GM12878 (cell line): ENCODE results near the gene TP73. TPM values are rescaled to one million over a fixed set of nuclear protein-coding genes. Genes with fewer than 3 reads are reported as not detected.

Source experiments
- ATAC-seq: fragments of 200-7000 bp; cut with Tn5 transposase; 3 replicates; pipeline ENCODE4 v1.9.1; 2020; ENCODE audit warnings: mild to moderate bottlenecking, moderate library complexity
- BruUV-seq: library from RNA; stranded (reverse); fragments of 400-500 nt; replicated peaks from 2 replicates; lab custom pipeline; 2021; lab: Mats Ljungman, UMichigan
- CTCF ChIA-PET: fragments of 300-600 bp; sonication (Branson Sonifier 250); formaldehyde crosslinking; extraction: SDS; loops from one replicate; lab custom pipeline; 2021; ENCODE audit warnings: inconsistent platforms; lab: Yijun Ruan, JAX
- POLR2A ChIA-PET: fragments of 350-600 bp; formaldehyde crosslinking; extraction: SDS; loops from one replicate; lab custom pipeline; 2021; ENCODE audit warnings: inconsistent platforms; lab: Charles Lee
- RAD21 ChIA-PET: fragments of 300-600 bp; sonication (Branson Sonifier 250); formaldehyde crosslinking; loops from one replicate; lab custom pipeline; 2023; ENCODE audit warnings: antibody characterized with exemption; ENCODE audit not compliant: unreplicated experiment; lab: Charles Lee
- SMC1A ChIA-PET: fragments of 300-600 bp; sonication (Branson Sonifier 250); formaldehyde crosslinking; loops from one replicate; lab custom pipeline; 2023; ENCODE audit not compliant: unreplicated experiment, uncharacterized antibody; lab: Charles Lee
- DNase-seq: peaks from one replicate; pipeline ENCODE4 v3.0.0-alpha.2; 2011; ENCODE audit warnings: low read depth, low spot score
- FAIRE-seq: peaks from 3 replicates; lab custom pipeline; 2011; peaks lifted over from hg19 to GRCh38; lab: Jason Lieb, UNC
- H2AFZ ChIP-seq: 2 replicates; pipeline ENCODE4 v1.6.0; 2011; ENCODE audit warnings: low read depth, low read length, control low read depth; ENCODE audit not compliant: control insufficient read depth
- H3K27ac ChIP-seq: 2 replicates; pipeline ENCODE4 v1.5.1; 2011; ENCODE audit warnings: control low read depth; ENCODE audit not compliant: control insufficient read depth, insufficient read depth
- H3K27me3 ChIP-seq, 2 experiments: replicated peaks in 1 of 2; 2 replicates each; pipeline versions ENCODE4 v1.6.0 to v1.6.1; 2011; ENCODE audit warnings: low read length in 1 of 2; ENCODE audit not compliant: control insufficient read depth in 2 of 2, insufficient read depth in 2 of 2
- H3K36me3 ChIP-seq, 2 experiments: 2 replicates each; pipeline ENCODE4 v1.5.1; 2011; ENCODE audit warnings: low read length in 1 of 2; ENCODE audit not compliant: control insufficient read depth in 2 of 2, insufficient read depth in 2 of 2
- H3K4me1 ChIP-seq: 2 replicates; pipeline ENCODE4 v1.6.1; 2011; ENCODE audit warnings: mild to moderate bottlenecking, low read length, moderate library complexity, mixed read lengths; ENCODE audit not compliant: control insufficient read depth, insufficient read depth
- H3K4me2 ChIP-seq: 2 replicates; pipeline ENCODE4 v1.6.0; 2011; ENCODE audit warnings: control low read depth; ENCODE audit not compliant: control insufficient read depth, insufficient read depth
- H3K4me3 ChIP-seq: fragments of 200-600 bp; sonication (generic); 2 replicates; pipeline ENCODE4 v1.5.1; 2016
- H3K79me2 ChIP-seq: 2 replicates; pipeline ENCODE4 v1.6.0; 2011; ENCODE audit warnings: low read length; ENCODE audit not compliant: control insufficient read depth, insufficient read depth
- H3K9ac ChIP-seq: 2 replicates; pipeline ENCODE4 v1.8.0; 2011; ENCODE audit warnings: low read length, control low read depth, mixed read lengths; ENCODE audit not compliant: control insufficient read depth, insufficient read depth
- H3K9me3 ChIP-seq: replicated peaks from 3 replicates; pipeline ENCODE4 v1.5.1; 2011; ENCODE audit warnings: mild to moderate bottlenecking, low read length; ENCODE audit not compliant: control insufficient read depth, insufficient read depth
- H4K20me1 ChIP-seq: 2 replicates; pipeline ENCODE4 v1.6.0; 2011; ENCODE audit not compliant: control insufficient read depth, insufficient read depth
- BHLHE40 ChIP-seq, 2 experiments: fragments of 450-650 bp in 1 of 2; IDR thresholded peaks; 2 replicates each; pipeline ENCODE4 v1.6.1; 2011 to 2017; ENCODE audit warnings: low read depth in 2 of 2, borderline replicate concordance in 1 of 2, improper control_type of control experiment in 1 of 2, low read length in 1 of 2, mild to moderate bottlenecking in 1 of 2
- CHD1 ChIP-seq: IDR thresholded peaks from 2 replicates; pipeline ENCODE4 v1.6.1; 2012; ENCODE audit warnings: low read depth, low read length, improper control_type of control experiment
- HCFC1 ChIP-seq: fragments of 150-350 bp; IDR thresholded peaks from 2 replicates; pipeline ENCODE4 v1.6.1; 2014; ENCODE audit warnings: low read length
- HDAC2 ChIP-seq: fragments of 200-600 bp; sonication (generic); IDR thresholded peaks from 2 replicates; pipeline ENCODE4 v1.6.1; 2017
- RAD21 ChIP-seq: IDR thresholded peaks from 2 replicates; pipeline ENCODE4 v1.6.1; 2011; ENCODE audit warnings: mild to moderate bottlenecking, low read depth, low read length, moderate library complexity; ENCODE audit not compliant: insufficient read depth
- RUNX3 ChIP-seq: IDR thresholded peaks from 2 replicates; pipeline ENCODE4 v1.6.1; 2012; ENCODE audit warnings: low read length, inconsistent platforms
- SMC3 ChIP-seq: IDR thresholded peaks from 2 replicates; pipeline ENCODE4 v1.6.1; 2011; ENCODE audit warnings: low read length, improper control_type of control experiment, borderline replicate concordance
- SREBF2 ChIP-seq: IDR thresholded peaks from 2 replicates; pipeline ENCODE4 v1.6.1; 2012; ENCODE audit warnings: mild to moderate bottlenecking, low read length
- TARDBP ChIP-seq: IDR thresholded peaks from 2 replicates; pipeline ENCODE4 v1.6.1; 2016; ENCODE audit warnings: borderline replicate concordance
- TCF12 ChIP-seq: IDR thresholded peaks from 2 replicates; pipeline ENCODE4 v1.6.1; 2011; ENCODE audit warnings: low read depth, mild to moderate bottlenecking, low read length
- TCF3 ChIP-seq: IDR thresholded peaks from 2 replicates; pipeline ENCODE4 v1.6.1; 2012; ENCODE audit warnings: low read depth, mild to moderate bottlenecking, low read length, borderline replicate concordance; ENCODE audit not compliant: insufficient read depth
- YY1 ChIP-seq: IDR thresholded peaks from 2 replicates; pipeline ENCODE4 v1.6.1; 2011; ENCODE audit warnings: low read depth, mild to moderate bottlenecking, low read length
- WGBS: methylation state at CpG from one replicate; pipeline ENCODE4 v1.1.6; 2016; ENCODE audit warnings: low lambda C conversion rate; ENCODE audit not compliant: insufficient replicate concordance, insufficient coverage; ENCODE audit errors: missing lambda C conversion rate; 5-methylcytosine and 5-hydroxymethylcytosine counted together
- in situ Hi-C: fragments of 300-500 bp; cut with MboI; formaldehyde crosslinking; loops from 9 replicates; pipeline ENCODE4 v1.14.3; 2018; ENCODE audit warnings: mixed read lengths
- intact Hi-C: fragments of 100-400 bp; cut with micrococcal nuclease; formaldehyde crosslinking; loops from one replicate; pipeline ENCODE4 v1.14.2; 2022; ENCODE audit not compliant: unreplicated experiment
- polyA plus RNA-seq, 11 experiments: library from polyadenylated mRNA; depleted of rRNA in 4 of 11; unstranded in 6 of 11; stranded (reverse) in 5 of 11; fragments of >200 nt; fragmentation: Nextera tagmentation in 4 of 11; fragmentation: Illumina TruSeq in 1 of 11; extraction: Ambion mirVana in 4 of 11; extraction: Trizol in 1 of 11; gene quantifications; 1 replicate in 1 of 11; 2 replicates in 10 of 11; pipeline versions ENCODE4 v1.2.1 to v1.2.3, GENCODE V29; 2011 to 2016; ENCODE audit warnings: inconsistent platforms in 2 of 11, missing spikeins in 2 of 11, low read depth in 1 of 11
- total RNA-seq, 4 experiments: library from RNA; depleted of rRNA in 3 of 4; stranded (reverse); fragments of >200 nt in 3 of 4; fragmentation: Illumina TruSeq in 1 of 4; extraction: Trizol in 1 of 4; gene quantifications; 2 replicates each; pipeline versions ENCODE4 v1.2.1 to v1.2.3, GENCODE V29; 2013 to 2021
- TF ChIP-seq, protein P1 (sequence below): IDR thresholded peaks from 2 replicates; pipeline ENCODE4 v1.6.1; 2012; ENCODE audit warnings: low read depth, low read length, improper control_type of control experiment
- TF ChIP-seq, protein P2 (sequence below): IDR thresholded peaks from 2 replicates; pipeline ENCODE4 v1.6.1; 2011; ENCODE audit warnings: borderline replicate concordance, low read depth, mild to moderate bottlenecking, moderate library complexity, mixed read lengths, low read length; ENCODE audit not compliant: insufficient read depth; ENCODE audit errors: extremely low read length
- TF ChIP-seq, protein P3 (sequence below): fragments of 450-650 bp; conservative IDR thresholded peaks from 2 replicates; pipeline ENCODE4 v1.6.1; 2017; ENCODE audit warnings: mild to moderate bottlenecking, moderate library complexity
- TF ChIP-seq, protein P4 (sequence below), 3 experiments: IDR thresholded peaks in 2 of 3; conservative IDR thresholded peaks in 1 of 3; 2 replicates each; pipeline ENCODE4 v1.5.1; 2011; ENCODE audit warnings: low read depth in 3 of 3, low read length in 3 of 3, mild to moderate bottlenecking in 3 of 3, control low read depth in 2 of 3, moderate library complexity in 2 of 3, inconsistent platforms in 1 of 3, mixed read lengths in 1 of 3; ENCODE audit not compliant: control insufficient read depth in 2 of 3, insufficient read depth in 1 of 3; ENCODE audit errors: extremely low read depth in 1 of 3

The TP73 gene
- total and polyA plus RNA-seq, 10 of the 15 experiments (the other 5 are each of a cell fraction or from before 2014, with no cell fraction given): 0.08 to 54.2 (median 14.9) TPM

DNA sequence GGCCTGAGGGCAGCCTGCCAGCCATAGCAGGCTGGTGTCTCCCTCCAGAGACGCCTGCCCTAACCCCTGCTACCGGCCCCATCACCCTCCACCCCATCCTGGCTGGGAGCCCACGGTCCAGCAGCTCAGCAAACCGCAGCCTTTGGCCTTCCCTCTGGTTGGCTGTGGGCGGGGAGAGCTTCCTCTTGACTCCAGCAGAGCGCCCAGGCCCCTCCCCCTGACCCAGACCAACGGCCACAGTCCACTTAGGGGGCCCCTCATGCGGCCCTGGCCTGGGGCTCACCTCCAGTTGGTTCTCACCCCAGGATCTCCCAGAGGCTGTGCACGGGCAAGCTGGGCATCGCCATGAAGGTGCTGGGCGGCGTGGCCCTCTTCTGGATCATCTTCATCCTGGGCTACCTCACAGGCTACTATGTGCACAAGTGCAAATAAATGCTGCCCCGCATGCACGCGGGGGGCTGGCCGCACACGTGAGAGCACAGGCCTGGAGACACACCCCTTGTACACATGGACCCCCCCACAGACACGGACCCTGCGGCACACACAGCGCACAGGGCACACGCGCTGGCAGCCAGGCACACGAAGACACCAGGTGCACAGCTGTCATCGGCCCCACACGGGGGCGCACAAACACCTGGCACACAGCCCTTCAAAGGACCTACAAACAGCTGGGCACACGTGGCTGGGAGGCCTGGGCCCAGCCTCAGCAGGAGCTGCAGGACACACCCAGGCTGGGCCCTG lies 123.3 kb downstream of the TP73 start:
- H3K4me3 ChIP-seq: no peak overlapping the region
- BruUV-seq: no TSS peak
- H3K4me1 ChIP-seq: peaks cover 15% of the 10 kb centered on the region
- no peak overlapping the region for H3K9ac ChIP-seq
- ChIA-PET POLR2A (interaction anchor here (1.3 kb wide), 1 partner anchor 20 kb away, joined by 4 read pairs; the partner anchor contains the start of gene LRRC47), RAD21 (interaction anchor here (0.7 to 1.5 kb wide), 4 partner anchors 20 to 124 kb away, joined by 3 to 12 read pairs (median 4); partner anchors contain the start of genes C1orf174 and LRRC47), CTCF (interaction anchor here (0.9 to 1.5 kb wide), 9 partner anchors 9 to 131 kb away, joined by 3 to 8 read pairs (median 4); partner anchors contain the start of gene LRRC47), SMC1A (no interaction called here)
- FAIRE-seq: no peak
- no peak overlapping the region for H3K27ac ChIP-seq
- peak overlapping the region; percentile 42; the same call in 1 of the 2 replicates for H3K4me2 ChIP-seq
- in situ Hi-C loops: no loop called here
- H3K36me3 ChIP-seq: peaks cover 3 to 10% of the 10 kb centered on the region in 2 experiments; a peak in 3 of 4 replicates
- intact Hi-C loops: loop anchor here (1.0 kb wide), 1 partner anchor 26 kb away; no protein-coding TSS in a partner anchor
- WGBS: 16% methylated on average over 27 of the region's 27 CpGs
- TF ChIP-seq HDAC2: no peak
- TF ChIP-seq SREBF2: no peak
- TF ChIP-seq CHD1: no peak
- TF ChIP-seq, protein P1, sequence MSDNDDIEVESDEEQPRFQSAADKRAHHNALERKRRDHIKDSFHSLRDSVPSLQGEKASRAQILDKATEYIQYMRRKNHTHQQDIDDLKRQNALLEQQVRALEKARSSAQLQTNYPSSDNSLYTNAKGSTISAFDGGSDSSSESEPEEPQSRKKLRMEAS: peak; percentile 63
- TF ChIP-seq, protein P2, sequence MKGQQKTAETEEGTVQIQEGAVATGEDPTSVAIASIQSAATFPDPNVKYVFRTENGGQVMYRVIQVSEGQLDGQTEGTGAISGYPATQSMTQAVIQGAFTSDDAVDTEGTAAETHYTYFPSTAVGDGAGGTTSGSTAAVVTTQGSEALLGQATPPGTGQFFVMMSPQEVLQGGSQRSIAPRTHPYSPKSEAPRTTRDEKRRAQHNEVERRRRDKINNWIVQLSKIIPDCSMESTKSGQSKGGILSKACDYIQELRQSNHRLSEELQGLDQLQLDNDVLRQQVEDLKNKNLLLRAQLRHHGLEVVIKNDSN: peak; percentile 59
- 0 out of 2 replicates have a peak, but pooled peaks have one; percentile 17 for TF ChIP-seq YY1
- TF ChIP-seq SMC3: peak; percentile 61; the same call in 1 of the 2 replicates
- peak; percentile 53; the same call in 1 of the 2 replicates for TF ChIP-seq RUNX3
- peak; percentile 98 for TF ChIP-seq TCF3
- TF ChIP-seq, protein P3, sequence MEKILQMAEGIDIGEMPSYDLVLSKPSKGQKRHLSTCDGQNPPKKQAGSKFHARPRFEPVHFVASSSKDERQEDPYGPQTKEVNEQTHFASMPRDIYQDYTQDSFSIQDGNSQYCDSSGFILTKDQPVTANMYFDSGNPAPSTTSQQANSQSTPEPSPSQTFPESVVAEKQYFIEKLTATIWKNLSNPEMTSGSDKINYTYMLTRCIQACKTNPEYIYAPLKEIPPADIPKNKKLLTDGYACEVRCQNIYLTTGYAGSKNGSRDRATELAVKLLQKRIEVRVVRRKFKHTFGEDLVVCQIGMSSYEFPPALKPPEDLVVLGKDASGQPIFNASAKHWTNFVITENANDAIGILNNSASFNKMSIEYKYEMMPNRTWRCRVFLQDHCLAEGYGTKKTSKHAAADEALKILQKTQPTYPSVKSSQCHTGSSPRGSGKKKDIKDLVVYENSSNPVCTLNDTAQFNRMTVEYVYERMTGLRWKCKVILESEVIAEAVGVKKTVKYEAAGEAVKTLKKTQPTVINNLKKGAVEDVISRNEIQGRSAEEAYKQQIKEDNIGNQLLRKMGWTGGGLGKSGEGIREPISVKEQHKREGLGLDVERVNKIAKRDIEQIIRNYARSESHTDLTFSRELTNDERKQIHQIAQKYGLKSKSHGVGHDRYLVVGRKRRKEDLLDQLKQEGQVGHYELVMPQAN: no peak
- TF ChIP-seq TCF12: peak; percentile 95
- TF ChIP-seq, protein P4, sequence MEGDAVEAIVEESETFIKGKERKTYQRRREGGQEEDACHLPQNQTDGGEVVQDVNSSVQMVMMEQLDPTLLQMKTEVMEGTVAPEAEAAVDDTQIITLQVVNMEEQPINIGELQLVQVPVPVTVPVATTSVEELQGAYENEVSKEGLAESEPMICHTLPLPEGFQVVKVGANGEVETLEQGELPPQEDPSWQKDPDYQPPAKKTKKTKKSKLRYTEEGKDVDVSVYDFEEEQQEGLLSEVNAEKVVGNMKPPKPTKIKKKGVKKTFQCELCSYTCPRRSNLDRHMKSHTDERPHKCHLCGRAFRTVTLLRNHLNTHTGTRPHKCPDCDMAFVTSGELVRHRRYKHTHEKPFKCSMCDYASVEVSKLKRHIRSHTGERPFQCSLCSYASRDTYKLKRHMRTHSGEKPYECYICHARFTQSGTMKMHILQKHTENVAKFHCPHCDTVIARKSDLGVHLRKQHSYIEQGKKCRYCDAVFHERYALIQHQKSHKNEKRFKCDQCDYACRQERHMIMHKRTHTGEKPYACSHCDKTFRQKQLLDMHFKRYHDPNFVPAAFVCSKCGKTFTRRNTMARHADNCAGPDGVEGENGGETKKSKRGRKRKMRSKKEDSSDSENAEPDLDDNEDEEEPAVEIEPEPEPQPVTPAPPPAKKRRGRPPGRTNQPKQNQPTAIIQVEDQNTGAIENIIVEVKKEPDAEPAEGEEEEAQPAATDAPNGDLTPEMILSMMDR (IDR thresholded peaks at IDR 0.05 in 2 of 3, conservative IDR thresholded peaks at IDR 0.05 in 1 of 3; ENCODE audit: control insufficient read depth in 2 of 3, extremely low read depth in 1 of 3, insufficient read depth in 1 of 3, low read depth in 3 of 3, low read length in 3 of 3): peak; percentile 74 to 80 (median 79)
- no peak for TF ChIP-seq HCFC1
- peak; percentile 24 to 65; a peak in 2 of 4 replicates for TF ChIP-seq BHLHE40 (IDR thresholded peaks at IDR 0.05; ENCODE audit: borderline replicate concordance in 1 of 2, low read depth in 2 of 2, low read length in 1 of 2)
- TF ChIP-seq RAD21: peak; percentile 75
- 0 out of 2 replicates have a peak, but pooled peaks have one; percentile 39 for TF ChIP-seq TARDBP
- no peaks in the 10 kb centered on the region for H3K9me3 ChIP-seq
- H2AFZ ChIP-seq: no peak overlapping the region
- no peaks in the 10 kb centered on the region; a peak in 1 of 4 replicates for H3K27me3 ChIP-seq
- no peaks in the 10 kb centered on the region for H4K20me1 ChIP-seq
- no peak for DNase-seq
- peak; percentile 68 for ATAC-seq
- no peaks in the 10 kb centered on the region for H3K79me2 ChIP-seq
